NB4 (cell line): ENCODE results near the gene DCC.

Experiments
- CTCF ChIP-seq: IDR thresholded peaks from one replicate; pipeline ENCODE4 v1.5.1; 2012; ENCODE audit warnings: low read depth, low read length
- MAX ChIP-seq: IDR thresholded peaks from 2 replicates; pipeline ENCODE4 v1.6.1; 2011; ENCODE audit warnings: low read depth, low read length
- MYC ChIP-seq: IDR thresholded peaks from 2 replicates; pipeline ENCODE4 v1.6.1; 2011; ENCODE audit warnings: low read depth, low read length
- POLR2A ChIP-seq: IDR thresholded peaks from 2 replicates; pipeline ENCODE4 v1.6.1; 2011; ENCODE audit warnings: mild to moderate bottlenecking; ENCODE audit not compliant: insufficient read length; ENCODE audit errors: extremely low read depth

- TF ChIP-seq POLR2A (no peak), CTCF (no peak), MAX (no peak), MYC (no peak)
Measured at GRCh38 chr18:53382870-53383269, 1042.9 kb downstream of the DCC start.
